Vagina (tissue), 2 donors: ENCODE results near the gene MEF2D.

Source experiments
- POLR2AphosphoS5 ChIP-seq, 2 donors: sonication (generic); formaldehyde crosslinking; IDR thresholded peaks; one replicate each; pipeline ENCODE4 v1.9.0; 2017; ENCODE audit warnings: antibody characterized with exemption in 2 of 2, mild to moderate bottlenecking in 2 of 2, low read depth in 1 of 2; ENCODE audit not compliant: insufficient read depth in 1 of 2
- TF ChIP-seq, protein P1 (sequence below), 3 experiments: fragments of 450-650 bp in 2 of 3; fragments of 200-600 bp in 1 of 3; sonication (generic) in 1 of 3; IDR thresholded peaks; one replicate each; pipeline ENCODE4 v1.5.1; 2017 to 2019; ENCODE audit warnings: antibody characterized with exemption in 3 of 3, mild to moderate bottlenecking in 2 of 3, moderate library complexity in 2 of 3

- peak; percentile 22 to 30 for TF ChIP-seq POLR2AphosphoS5 (IDR thresholded peaks at IDR 0.05; ENCODE audit: insufficient read depth in 1 of 2, low read depth in 1 of 2)
- TF ChIP-seq, protein P1, sequence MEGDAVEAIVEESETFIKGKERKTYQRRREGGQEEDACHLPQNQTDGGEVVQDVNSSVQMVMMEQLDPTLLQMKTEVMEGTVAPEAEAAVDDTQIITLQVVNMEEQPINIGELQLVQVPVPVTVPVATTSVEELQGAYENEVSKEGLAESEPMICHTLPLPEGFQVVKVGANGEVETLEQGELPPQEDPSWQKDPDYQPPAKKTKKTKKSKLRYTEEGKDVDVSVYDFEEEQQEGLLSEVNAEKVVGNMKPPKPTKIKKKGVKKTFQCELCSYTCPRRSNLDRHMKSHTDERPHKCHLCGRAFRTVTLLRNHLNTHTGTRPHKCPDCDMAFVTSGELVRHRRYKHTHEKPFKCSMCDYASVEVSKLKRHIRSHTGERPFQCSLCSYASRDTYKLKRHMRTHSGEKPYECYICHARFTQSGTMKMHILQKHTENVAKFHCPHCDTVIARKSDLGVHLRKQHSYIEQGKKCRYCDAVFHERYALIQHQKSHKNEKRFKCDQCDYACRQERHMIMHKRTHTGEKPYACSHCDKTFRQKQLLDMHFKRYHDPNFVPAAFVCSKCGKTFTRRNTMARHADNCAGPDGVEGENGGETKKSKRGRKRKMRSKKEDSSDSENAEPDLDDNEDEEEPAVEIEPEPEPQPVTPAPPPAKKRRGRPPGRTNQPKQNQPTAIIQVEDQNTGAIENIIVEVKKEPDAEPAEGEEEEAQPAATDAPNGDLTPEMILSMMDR (IDR thresholded peaks at IDR 0.05): no peak
These were observed 6.2 kb downstream of the MEF2D start for GRCh38 chr1:156494309-156494895.
